ENCODE data around the gene MIS18BP1. TPM values are rescaled to one million over a fixed set of nuclear protein-coding genes. Genes with fewer than 3 reads are reported as not detected.

The MIS18BP1 gene
- total RNA-seq, 1 donor from 2014 or later = 42.3 TPM

DNA sequence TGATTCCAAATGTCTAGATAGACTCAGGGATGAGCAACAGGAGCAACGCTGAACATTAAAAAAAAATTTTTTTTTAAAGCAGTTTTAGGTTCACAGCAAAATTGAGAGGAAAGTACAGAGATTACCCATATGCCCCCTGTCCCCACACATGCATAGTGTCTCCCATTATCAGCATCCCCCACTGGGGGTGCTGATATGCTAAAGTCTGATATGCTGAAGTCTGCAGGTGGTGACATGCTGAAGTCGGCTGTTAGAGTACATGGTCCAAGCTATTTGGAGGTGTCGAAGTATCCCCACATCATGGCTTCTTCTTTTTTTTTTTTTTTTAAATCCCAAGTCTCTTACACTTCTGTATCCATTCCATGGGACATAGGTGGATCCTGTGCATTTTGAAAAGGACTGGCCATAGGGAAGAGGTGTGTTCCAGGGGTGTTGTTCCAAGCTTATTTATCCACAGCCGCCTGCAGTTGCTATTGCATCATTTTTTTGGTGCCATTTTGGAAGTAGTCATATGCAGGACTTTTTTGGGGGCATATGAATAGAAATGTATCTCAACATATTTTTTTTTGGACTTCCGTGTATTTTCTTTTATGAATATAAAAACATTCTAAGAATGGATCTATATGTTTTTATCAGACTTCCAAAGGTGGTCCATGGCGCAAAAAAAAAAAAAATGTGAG, 19.0 kb upstream of the MIS18BP1 start:
- DNase-seq (ENCODE audit: extremely low spot score, unreplicated experiment) = no peak
- Mint-ChIP-seq H3K4me3 (no peak overlapping the region), H3K27me3 (peaks cover 4% of the 10 kb centered on the region), H3K4me1 (ENCODE audit: unreplicated experiment) (no peaks in the 10 kb centered on the region), H3K27ac (no peak overlapping the region), H3K36me3 (no peaks in the 10 kb centered on the region), H3K9me3 (no peaks in the 10 kb centered on the region)
- no peak for TF ChIP-seq CTCF (conservative IDR thresholded peaks at IDR 0.05)

DNA sequence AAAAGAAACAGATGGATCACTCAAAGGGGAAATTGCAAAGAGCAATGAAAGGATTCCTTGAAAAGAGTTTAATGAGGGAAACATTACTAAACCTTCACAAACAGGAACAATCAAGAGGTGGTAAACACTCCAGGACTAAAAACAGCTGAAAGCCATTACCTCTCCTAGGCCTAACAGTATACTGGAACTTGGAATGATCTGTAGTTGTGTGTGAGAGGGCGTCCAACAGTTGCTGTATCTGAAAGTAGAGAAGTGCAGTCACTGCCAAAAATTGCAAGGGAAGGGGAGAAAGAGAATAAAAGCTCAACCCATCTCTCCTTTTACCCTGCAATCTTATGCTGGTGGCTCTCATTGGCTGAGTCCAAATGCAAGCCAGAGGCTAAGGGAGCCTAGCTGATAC, 17.0 kb upstream of the MIS18BP1 start:
- peaks cover 4% of the 10 kb centered on the region for H3K27me3 Mint-ChIP-seq
- H3K36me3 Mint-ChIP-seq = no peaks in the 10 kb centered on the region
- H3K9me3 Mint-ChIP-seq = no peaks in the 10 kb centered on the region
- no peak for TF ChIP-seq CTCF (conservative IDR thresholded peaks at IDR 0.05)
- H3K4me1 Mint-ChIP-seq (ENCODE audit: unreplicated experiment) = no peaks in the 10 kb centered on the region
- DNase-seq (ENCODE audit: extremely low spot score, unreplicated experiment) = no peak
- H3K4me3 Mint-ChIP-seq = no peak overlapping the region
- H3K27ac Mint-ChIP-seq = no peak overlapping the region

DNA sequence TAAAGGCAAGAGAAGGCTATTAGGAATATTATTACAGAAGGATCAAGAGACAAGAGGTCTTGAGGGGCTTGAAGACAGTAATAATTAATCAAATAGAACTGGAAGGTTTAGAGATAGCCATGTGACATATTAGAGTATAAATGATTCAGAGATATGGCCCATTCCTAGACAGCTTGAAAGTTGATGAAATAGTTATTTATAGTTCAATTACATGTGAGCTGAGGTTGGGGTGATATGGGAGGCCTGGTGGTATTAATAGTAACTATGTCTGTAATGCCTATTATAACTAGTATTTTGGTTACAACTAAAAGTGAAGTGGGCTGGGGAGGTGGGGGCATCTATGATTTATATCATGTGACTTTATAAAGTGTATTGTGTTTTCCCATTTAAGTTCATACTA, 14.1 kb upstream of the MIS18BP1 start:
- H3K4me3 Mint-ChIP-seq = no peak overlapping the region
- DNase-seq (ENCODE audit: extremely low spot score, unreplicated experiment) = no peak
- TF ChIP-seq CTCF (conservative IDR thresholded peaks at IDR 0.05) = no peak
- no peaks in the 10 kb centered on the region for H3K36me3 Mint-ChIP-seq
- H3K9me3 Mint-ChIP-seq = no peaks in the 10 kb centered on the region
- peaks cover 4% of the 10 kb centered on the region for H3K27me3 Mint-ChIP-seq
- H3K4me1 Mint-ChIP-seq (ENCODE audit: unreplicated experiment) = no peaks in the 10 kb centered on the region
- no peak overlapping the region for H3K27ac Mint-ChIP-seq

- Mint-ChIP-seq H3K27ac (no peak overlapping the region), H3K4me1 (ENCODE audit: unreplicated experiment) (no peaks in the 10 kb centered on the region), H3K27me3 (no peaks in the 10 kb centered on the region), H3K36me3 (no peaks in the 10 kb centered on the region), H3K9me3 (peaks cover 10% of the 10 kb centered on the region), H3K4me3 (no peak overlapping the region)
- no peak for DNase-seq (ENCODE audit: extremely low spot score, unreplicated experiment)
- TF ChIP-seq CTCF (conservative IDR thresholded peaks at IDR 0.05) = no peak
These were observed 9.6 kb upstream of the MIS18BP1 start for GRCh38 chr14:45262637-45263036.

DNA sequence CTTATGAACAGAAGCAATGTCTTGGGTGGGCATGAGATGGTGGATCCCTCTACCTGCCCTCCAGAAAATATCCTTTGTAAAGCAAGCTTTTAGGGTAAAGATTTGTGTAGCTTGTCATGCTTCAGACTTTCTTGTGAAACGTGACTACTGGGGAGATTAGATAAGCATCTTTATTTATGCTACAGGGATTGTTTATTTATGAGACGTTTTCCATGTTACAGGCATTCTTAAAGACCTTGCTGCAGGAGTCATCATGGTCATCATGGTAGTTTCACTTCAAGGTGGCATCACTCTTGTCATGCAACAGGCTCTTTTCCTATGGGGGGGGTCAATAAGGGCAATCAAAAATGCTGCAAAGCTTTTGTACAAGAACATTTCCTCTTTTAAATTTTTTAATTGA, 8.2 kb upstream of the MIS18BP1 start:
- H3K36me3 Mint-ChIP-seq = no peaks in the 10 kb centered on the region
- H3K27ac Mint-ChIP-seq = no peak overlapping the region
- no peak for TF ChIP-seq CTCF (conservative IDR thresholded peaks at IDR 0.05)
- H3K9me3 Mint-ChIP-seq = peaks cover 10% of the 10 kb centered on the region
- no peak overlapping the region for H3K4me3 Mint-ChIP-seq
- H3K27me3 Mint-ChIP-seq = peaks cover 3% of the 10 kb centered on the region
- no peak for DNase-seq (ENCODE audit: extremely low spot score, unreplicated experiment)
- no peaks in the 10 kb centered on the region for H3K4me1 Mint-ChIP-seq (ENCODE audit: unreplicated experiment)

- Mint-ChIP-seq H3K4me3 (no peak overlapping the region), H3K9me3 (peaks cover 10% of the 10 kb centered on the region), H3K27me3 (peaks cover 3% of the 10 kb centered on the region), H3K27ac (no peak overlapping the region), H3K4me1 (ENCODE audit: unreplicated experiment) (no peaks in the 10 kb centered on the region), H3K36me3 (no peaks in the 10 kb centered on the region)
- TF ChIP-seq CTCF (conservative IDR thresholded peaks at IDR 0.05) = no peak
- no peak for DNase-seq (ENCODE audit: extremely low spot score, unreplicated experiment)
These were observed 5.8 kb upstream of the MIS18BP1 start for GRCh38 chr14:45258805-45259204.

Data from type B pancreatic cell (in vitro differentiated cells).